MM.1S (cell line): ENCODE results near the gene LRRC8B.

Source experiments
- EZH2phosphoT487 ChIP-seq: fragments of 300-600 bp; sonication (generic); IDR thresholded peaks from 2 replicates; pipeline ENCODE4 v1.6.1; 2018; ENCODE audit warnings: antibody characterized with exemption, low read length
- TF ChIP-seq, protein P1 (sequence below): fragments of 300-600 bp; sonication (generic); IDR thresholded peaks from 2 replicates; pipeline ENCODE4 v1.5.1; 2016; ENCODE audit warnings: antibody characterized with exemption, low read length, mixed read lengths

DNA sequence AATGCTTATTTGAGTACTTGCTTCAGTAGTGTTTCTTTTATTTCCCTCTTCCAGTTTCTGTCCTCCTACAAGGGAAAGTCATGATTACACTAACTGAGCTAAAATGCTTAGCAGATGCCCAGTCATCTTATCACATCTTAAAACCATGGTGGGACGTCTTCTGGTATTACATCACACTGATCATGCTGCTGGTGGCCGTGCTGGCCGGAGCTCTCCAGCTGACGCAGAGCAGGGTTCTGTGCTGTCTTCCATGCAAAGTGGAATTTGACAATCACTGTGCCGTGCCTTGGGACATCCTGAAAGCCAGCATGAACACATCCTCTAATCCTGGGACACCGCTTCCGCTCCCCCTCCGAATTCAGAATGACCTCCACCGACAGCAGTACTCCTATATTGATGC, 57.9 kb downstream of the LRRC8B start:
- TF ChIP-seq, protein P1, sequence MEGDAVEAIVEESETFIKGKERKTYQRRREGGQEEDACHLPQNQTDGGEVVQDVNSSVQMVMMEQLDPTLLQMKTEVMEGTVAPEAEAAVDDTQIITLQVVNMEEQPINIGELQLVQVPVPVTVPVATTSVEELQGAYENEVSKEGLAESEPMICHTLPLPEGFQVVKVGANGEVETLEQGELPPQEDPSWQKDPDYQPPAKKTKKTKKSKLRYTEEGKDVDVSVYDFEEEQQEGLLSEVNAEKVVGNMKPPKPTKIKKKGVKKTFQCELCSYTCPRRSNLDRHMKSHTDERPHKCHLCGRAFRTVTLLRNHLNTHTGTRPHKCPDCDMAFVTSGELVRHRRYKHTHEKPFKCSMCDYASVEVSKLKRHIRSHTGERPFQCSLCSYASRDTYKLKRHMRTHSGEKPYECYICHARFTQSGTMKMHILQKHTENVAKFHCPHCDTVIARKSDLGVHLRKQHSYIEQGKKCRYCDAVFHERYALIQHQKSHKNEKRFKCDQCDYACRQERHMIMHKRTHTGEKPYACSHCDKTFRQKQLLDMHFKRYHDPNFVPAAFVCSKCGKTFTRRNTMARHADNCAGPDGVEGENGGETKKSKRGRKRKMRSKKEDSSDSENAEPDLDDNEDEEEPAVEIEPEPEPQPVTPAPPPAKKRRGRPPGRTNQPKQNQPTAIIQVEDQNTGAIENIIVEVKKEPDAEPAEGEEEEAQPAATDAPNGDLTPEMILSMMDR, result no peak
- no peak for TF ChIP-seq EZH2phosphoT487
